Stimulated activated CD4-positive, alpha-beta T cell treated with anti-CD3 and anti-CD28 coated beads, TNF-alpha, amount 100 ng/mL, for 24 hours (primary cell): ENCODE results near the gene LRRC4C.
"Not testable (repeated sequence)": the region's sequence is repeated elsewhere in the genome, so short reads cannot be mapped to it uniquely, and the experiment has no call there.

Experiments
- DNase-seq, 3 experiments: peaks; one replicate each; pipeline ENCODE4 v3.0.0-alpha.2; 2020; ENCODE audit warnings: low read depth in 3 of 3

Gene LRRC4C

DNA sequence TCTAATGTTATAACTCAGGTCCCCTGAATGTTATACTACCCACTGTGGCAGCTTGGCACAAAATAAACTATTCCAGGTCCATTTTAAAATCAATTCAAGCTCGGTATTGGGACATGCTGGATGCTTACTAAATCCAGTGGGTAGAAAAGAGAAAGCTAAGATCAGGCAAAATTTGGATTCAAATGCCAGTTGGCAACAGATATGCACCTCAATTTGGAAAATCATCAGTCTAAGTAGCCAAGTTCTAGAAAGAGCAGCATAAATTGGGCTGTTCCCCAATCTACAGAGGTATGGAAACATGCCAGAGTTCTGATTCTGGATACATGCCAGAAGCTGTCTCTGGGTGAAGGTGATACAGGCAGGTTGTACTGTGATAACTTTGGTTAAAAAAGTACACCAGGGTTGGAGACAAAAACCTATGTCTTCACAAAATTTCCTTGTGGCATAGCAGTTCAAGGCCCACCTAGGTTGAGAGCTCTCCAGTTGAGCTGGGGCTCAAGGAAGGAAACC is 427.8 kb downstream of the LRRC4C start:
- DNase-seq, result no peak

DNA sequence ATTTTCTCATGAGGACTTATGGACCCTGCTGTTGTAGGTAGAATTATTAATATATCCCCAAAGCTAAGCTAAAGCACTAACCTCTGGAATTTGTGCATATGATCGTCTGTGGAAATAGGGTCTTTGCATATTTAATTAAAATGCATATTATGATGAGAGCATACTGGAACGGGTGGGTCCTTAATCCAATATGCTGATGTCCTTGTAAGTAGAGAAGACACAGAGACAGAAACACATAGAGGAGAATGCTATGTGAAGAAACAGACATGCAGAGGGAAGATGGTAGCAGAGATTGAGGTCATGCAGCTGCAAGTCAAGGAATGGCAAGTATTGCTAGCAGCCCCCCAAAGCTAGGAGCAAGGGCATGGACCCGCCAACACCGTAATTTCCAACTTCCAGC is 439.2 kb downstream of the LRRC4C start:
- no peak for DNase-seq

DNA sequence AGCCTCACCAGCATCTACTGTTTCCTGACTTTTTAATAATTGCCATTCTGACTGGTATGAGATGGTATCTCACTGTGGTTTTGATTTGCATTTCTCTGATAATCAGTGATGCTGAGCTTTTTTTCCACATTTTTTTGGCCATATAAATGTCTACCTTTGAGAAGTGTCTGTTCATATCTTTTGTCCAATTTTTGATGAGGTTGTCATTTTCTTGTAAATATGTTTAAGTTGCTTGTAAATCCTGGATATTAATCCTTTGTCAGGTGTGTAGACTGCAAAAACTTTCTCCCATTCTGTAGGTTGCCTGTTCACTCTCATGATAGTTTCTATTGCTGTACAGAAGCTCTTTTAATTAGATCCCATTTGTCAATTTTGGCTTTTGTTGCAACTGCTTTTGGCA is 439.8 kb downstream of the LRRC4C start:
- DNase-seq, result not testable (repeated sequence)

DNA sequence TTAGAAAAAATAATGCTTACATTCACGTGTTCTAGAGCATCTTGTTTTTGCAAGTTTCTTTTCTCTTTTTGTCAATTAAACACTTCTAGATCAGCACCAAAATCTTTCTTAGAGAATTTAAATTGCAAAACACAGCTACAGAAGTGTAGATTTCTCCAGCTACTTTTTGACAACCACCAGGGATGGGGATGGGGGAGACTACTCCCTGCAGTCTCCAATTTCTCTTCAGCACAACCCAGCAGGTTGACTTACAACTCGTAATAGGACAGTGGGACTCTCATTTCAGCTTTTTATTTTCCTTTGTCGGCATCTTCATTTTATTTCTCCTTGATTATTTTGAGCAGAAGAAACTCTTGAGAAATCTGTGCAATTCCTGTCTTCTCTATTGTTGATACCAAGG is 441.2 kb downstream of the LRRC4C start:
- no peak for DNase-seq

DNA sequence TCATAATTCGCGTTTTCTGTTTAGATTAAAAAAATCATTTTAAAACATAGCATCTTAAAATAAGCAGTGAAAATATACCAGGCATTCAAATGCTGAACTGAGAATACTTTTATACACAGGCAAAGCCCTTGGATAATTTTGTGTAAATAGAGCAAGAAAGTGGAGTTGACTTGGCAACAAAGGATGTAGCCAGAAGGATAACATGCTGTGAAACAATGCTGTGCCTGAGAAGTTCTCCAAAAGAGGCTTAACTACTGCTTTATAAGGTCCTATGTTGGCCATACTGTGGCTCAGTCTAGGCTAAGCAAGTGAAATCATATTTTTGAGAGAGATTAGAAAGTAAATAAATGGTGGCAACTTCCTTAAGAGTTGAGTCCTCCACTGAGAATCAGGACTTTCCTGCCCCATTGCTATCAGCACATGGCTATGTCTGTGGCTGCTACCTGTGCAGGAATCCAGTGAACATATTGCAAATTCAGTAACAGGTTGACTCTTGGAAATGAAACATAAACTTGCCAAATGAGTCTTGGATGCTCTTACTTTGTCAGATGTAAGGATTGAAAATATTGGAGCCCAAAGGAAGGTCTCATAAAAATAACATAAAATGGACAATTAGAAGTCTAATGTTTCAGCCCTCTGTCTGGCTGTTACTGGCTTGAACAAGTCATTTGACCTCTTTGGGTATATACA is 448.9 kb downstream of the LRRC4C start:
- DNase-seq, result no peak

DNA sequence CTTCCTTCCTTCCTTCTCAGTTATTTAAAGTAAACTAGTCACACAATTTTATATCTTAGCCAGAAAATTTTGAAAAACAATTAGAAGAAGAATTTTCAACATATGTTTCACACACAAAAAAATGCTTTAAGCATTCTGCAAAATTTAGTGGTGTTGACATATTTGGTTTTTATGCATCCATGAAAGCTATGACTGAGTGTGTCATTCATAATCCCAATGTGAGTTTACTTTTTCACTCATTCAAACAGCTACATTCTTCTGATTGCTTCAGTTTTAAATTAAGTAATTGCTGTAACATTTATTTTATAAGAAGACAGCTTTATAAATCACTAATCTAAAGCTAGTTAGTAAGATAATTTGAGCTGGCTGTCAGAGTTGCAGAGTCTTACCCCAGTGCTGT is 453.5 kb downstream of the LRRC4C start:
- no peak for DNase-seq

DNA sequence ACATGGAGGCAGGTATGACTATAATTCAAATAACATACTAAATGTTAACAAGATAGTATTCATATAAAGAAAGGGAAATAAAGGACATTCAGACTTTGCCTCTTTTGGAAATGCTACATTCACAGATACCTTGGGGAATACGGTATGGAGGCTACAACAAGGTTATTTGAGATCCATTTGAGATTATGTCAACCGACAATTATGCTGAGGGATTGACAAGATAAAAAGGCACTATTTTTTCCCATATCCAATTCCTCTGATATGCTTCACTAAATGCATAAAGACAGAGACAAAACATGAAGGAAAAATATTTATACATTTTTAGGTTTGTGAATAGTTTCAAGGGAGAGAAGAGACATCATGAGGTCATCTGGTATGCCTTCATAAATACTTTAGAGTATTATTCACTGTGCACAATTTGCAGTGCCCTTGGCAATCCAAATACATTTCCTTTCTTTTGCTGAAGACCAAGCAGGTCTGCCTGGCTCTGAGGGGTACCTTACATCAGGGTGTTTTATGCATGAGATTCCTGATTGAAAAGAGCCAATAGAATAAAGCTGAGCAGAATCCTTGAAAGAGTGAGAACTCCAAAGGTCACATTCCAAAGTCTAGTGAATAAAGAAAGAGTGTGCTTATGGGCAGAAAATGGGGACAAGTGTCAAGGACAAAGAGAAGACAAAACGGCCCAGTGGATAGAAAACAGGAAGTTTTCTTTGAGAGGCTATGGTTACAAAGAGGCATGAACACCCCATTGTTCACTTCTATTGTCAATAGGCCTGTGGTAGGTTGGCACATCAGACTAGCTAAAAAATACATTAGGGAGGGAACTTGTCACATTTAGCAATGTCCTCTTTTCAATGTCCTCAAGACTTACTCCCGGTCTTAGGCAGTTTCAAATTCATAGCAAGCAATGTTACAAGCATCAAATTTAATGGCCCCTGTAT is 455.8 kb downstream of the LRRC4C start:
- no peak for DNase-seq

DNA sequence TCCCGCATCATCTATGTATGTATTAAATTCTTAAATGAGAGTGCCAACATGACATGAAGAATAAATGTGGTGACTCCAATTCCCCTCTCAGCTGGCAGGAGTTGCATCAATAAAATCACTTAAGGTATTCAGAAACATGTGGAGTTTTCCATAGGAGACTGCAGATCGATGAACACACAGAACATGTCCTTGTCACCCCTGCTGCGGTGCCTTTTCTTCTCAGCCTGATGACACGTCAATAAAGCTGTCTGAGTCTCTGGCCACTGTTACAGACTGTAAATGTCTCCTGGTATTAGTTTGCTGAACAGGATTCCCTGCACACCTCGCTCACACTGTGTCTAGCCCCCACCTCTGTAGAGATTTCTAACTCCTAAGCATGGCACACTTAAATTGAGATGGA is 460.5 kb downstream of the LRRC4C start:
- no peak for DNase-seq

DNA sequence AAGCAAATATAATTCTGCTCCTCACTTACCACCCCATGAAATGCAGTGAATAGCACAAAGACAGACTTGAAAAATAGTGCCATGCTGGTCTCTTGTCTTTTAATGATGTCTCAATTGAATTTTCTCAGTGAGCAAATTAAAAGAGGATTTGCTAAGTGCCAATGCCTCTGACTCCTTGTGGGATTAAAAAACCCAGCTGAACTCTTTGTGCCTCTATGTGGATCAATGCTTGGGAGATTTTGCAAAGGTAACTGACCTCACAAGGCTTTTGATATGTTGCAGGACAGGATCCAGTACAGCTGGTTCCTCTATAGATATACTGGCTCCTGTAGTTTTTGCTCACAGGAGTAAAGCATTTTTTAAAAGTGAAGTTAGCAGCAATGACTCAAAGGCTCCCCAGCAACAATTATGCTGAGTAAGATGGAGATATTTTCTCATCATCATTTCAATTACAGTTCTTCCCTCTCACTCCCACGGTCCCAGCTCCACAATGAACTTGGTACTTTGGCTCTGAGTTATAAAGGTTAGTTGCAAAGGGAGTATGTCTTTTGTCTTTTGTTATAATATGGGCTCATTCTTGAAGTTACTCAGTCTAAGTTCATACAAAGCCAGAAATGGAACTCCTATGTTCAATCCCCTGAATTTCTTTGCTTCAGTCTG is 471.5 kb downstream of the LRRC4C start:
- DNase-seq, result no peak

DNA sequence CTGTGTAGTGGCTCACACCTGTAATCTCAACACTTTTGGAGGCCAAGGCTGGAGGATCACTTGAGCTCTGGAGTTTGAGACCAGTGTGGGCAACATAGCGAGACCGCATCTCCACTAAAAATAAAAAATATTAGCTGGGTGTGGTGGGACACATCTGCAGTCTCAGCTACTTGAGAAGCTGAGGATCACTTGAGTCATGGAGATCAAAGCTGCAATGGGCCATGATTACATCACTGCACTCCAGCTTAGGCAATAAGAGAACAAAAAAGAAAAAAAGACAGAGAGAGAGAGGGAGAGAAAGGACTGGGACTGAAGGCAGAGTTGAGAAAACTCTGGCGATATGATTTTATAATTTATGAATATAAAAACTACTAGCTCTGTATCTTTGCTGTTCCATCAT is 473.1 kb downstream of the LRRC4C start:
- DNase-seq, result no peak

DNA sequence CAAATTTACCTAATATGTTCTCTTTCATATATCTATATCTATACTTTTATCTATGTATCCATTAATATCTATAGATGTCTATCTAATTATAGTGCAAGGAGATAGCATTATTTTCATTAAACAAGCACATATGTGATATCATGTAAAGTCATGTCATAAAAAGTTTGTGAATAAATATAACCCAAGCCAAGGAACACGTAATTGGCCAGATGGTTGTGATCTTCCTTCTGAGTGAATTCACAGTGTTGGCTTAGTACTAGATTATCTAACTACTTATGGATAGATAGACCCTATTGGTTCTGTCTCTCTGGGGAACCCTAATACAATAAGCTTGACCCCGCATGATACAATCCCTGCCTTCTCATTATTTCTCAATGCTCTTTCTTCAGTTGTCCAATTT is 484.4 kb downstream of the LRRC4C start:
- no peak for DNase-seq

DNA sequence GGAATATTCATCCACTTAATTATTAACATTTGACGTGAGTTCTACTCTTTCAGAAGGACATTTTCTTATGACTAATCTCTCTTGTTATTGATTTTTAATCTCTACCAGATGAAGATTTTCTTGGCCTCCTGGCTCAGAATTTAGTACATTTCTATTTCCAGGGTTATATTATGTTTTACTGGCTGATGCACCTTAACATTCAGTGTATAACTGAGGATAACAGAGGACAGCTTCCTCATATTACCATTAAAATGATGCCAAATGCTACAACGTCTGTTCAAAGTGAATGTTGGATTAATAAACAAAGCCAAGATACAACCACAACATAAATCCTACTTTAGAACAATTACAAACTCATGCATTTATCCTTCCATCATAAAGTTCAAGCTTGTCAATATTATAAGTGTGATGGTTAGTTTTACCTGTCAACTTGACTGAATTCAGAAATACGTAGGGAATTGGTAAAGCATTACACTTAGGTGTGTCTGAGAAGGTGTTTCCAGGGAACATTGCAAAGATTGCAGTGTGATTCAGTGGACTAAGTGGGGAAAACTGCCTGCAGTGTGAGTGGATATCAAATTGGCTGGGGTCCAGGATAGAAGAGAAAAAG is 485.2 kb downstream of the LRRC4C start:
- no peak for DNase-seq

DNA sequence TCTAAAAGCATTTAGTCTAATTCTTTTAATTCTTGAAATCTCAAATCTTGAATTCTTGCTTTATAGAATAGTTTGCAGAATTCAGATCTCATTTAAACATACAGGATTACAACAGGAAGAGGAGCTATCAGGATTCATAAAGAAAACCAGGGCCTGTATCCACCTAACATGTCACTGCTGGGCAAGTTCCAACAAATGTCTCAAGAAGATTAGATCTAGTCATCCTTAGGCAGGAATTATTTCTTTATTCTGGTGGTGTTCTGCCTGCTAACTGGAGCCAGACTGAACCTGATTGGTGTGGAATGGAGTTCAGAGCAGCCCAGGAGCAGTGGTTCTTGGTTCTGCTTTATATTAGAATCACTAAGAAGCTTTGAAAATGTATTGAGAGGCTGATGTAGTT is 500.7 kb downstream of the LRRC4C start:
- no peak for DNase-seq

DNA sequence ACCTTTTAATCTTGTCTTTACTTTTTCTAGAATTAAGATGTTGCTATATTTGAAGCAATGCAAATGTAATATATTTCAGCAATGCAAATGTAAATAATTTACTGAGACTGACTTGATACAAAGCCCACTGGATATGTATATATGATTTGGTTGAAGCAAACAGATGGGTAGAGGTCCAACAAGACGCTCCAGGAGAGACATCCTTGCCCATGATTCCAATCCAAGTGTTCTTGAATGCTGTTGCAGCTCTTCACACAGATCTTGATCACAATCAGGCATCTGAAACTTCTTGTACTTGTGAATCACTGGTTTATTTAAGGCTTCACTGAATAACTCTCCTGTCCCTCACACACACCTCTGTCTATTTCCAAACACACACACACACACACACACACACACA is 507.0 kb downstream of the LRRC4C start:
- DNase-seq, result no peak

DNA sequence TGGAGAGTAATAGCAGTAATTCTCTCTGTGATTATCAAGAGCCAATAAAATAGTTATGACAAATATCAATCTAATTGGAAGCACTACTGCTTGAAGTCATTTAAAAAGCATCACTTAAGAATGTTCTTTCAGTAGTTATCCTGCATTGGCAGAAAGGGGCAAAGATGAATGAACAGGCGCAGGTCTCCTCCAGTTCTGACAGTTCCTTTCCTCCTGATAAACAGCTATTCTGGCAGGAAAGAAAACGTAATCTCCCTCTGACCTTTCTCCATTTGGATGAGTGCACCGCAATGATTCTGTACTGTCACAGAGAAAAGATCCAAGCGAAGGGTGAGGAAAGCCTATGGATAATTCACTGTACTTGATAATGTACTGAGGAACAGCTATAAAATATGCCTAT is 521.5 kb downstream of the LRRC4C start:
- no peak for DNase-seq

DNA sequence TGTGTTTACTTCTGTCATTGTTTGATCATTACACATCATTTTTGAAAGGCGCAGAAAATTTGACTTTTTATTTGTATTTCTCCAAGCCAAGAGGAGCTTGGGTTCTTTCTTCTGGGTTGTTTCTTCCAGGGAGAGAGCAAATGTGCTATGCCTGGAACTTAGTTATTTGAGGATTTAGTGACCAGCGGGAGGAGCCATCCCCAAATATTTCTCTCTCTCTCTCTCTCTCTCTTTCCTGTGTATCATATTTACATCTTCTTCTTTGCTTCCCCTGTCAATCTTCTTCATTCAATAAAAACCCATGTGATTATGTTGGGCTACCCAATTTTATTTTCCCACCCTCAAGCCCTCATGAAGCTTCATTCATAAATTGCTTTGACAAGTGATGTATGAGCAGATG is 534.5 kb downstream of the LRRC4C start:
- no peak for DNase-seq

DNA sequence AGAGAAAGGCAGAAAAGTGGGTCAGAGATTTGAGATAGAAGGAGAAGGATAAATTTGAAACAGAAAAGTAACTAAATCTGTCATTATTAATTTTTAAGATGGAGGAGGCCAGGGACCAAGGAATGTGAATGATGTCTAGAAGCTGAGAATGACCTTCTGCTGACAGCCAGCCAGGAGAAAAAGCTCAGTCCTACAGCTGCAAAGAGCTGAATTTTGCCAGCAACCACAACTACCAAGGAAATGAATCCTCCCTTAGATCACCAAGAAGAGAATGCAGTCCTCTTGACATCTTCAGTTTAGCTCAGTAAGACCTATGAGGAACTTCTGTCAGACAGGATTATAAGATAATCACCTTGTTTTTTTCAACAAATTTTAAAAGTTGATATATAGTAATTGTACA is 538.2 kb downstream of the LRRC4C start:
- DNase-seq, result no peak

DNA sequence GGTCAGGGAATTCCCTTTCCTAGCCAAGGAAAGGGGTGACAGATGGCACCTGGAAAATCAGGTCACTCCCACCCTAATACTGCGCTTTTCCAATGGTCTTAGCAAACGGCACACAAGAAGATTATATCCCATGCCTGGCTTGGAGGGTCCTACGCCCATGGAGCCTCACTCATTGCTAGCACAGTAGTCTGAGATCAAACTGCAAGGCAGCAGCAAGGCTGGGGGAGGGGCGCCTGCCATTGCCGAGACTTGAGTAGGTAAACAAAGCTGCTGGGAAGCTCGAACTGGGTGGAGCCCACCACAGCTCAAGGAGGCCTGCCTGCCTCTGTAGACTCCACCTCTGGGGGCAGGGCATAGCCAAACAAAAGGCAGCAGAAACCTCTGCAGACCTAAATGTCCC is 548.7 kb downstream of the LRRC4C start:
- not testable (repeated sequence) for DNase-seq

DNA sequence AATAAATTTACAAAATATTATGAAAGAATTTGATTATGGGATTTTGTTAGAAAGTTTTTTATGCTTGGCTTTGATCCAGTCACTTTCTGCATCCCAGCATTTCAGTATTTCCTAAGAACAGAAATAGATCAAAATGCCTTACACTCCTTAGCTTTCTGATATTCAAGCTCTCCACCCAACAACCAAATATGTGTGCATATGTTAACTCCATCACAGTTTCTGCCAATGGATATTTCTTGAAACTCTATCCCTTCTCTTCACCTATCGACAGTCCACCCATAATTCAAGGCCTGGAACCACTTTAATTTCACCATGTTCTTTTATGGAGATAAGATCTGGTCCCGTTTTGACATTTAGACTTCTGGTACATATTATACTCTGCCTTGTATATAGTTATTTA is 565.0 kb downstream of the LRRC4C start:
- DNase-seq, result no peak

DNA sequence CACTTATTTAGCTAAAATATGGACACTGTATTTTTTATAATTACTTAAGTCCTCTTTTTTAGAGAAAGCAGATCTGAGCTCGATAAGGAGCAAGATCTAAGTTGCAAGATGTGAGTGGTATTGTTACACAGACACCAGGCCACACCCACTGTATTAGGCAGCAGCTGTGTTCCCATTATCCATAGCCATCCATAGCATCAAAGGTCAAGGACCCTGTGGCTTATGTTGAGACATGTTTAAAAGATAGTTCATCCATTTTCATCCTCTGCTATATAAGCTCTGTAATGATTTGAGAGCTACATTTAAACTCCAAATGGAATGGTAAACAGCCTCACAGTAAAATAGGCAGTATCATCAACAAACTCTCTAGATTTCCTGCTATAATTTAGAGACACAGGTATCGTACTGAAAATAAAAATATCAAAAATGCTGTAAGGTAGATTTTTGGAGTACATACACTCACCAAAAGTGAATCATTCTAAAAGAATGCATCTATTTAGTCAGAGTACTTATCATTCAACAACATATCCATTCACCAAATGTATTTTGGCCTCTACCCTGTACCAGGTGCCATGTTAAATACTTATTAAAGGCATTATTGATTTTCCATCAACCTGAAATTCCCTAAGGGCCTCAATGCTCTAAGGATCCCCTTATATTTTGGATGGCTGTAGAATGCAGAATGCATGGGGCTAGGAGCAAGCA is 574.0 kb downstream of the LRRC4C start:
- no peak for DNase-seq

DNA sequence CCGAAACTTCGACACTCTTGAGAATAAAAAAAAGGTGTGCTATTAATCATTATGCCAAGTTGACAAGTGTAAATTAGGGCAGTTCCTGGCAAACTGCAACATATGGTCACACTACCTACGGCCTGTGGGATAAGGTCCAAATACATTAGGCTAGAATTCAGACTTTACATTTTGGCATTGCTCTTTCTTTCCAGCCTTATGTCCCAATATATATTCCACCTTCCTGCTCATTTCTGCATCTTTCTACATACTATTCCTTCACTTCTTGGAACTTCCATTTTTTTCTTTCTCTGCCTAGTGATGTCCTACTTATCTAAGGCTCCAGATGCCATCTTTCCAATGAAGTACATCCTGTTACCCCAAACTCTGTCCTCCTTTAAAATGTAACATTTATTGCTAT is 577.2 kb downstream of the LRRC4C start:
- DNase-seq, result no peak
